Mucosa of stomach (tissue), 1 donor: Measurements from ENCODE around the gene LCE7A.

Experiments
- H3K27me3 ChIP-seq: one replicate; pipeline ENCODE4 v1.7.0; 2013; ENCODE audit warnings: mild to moderate bottlenecking, low read length; ENCODE audit not compliant: control insufficient read depth, insufficient read depth
- H3K36me3 ChIP-seq: one replicate; pipeline ENCODE4 v1.7.0; 2013; ENCODE audit warnings: low read length; ENCODE audit not compliant: control insufficient read depth, insufficient read depth
- H3K4me1 ChIP-seq: one replicate; pipeline ENCODE4 v1.7.0; 2013; ENCODE audit warnings: mild to moderate bottlenecking, low read length; ENCODE audit not compliant: control insufficient read depth, insufficient read depth
- H3K4me3 ChIP-seq: one replicate; pipeline ENCODE4 v1.7.0; 2013; ENCODE audit warnings: low read length
- H3K9ac ChIP-seq: one replicate; pipeline ENCODE4 v1.7.0; 2013; ENCODE audit warnings: mild to moderate bottlenecking, low read length, moderate library complexity
- H3K9me3 ChIP-seq: one replicate; pipeline ENCODE4 v1.7.0; 2013; ENCODE audit warnings: mild to moderate bottlenecking, low read length, moderate library complexity; ENCODE audit not compliant: control insufficient read depth
- donor health status: Pancreatic carcinoma.

Gene LCE7A

GRCh38 chr1:152859696-152860095 is at the start of gene LCE7A:
Gene LCE7A, plus strand, starts transcription at chr1:152859996. Its CDS starts 702 bp downstream, at chr1:152860698.
- Histone ChIP-seq H3K27me3 (no peaks in the 10 kb centered on the region), H3K4me1 (no peaks in the 10 kb centered on the region), H3K4me3 (no peak within 1 kb of the TSS), H3K9ac (no peak within 1 kb of the TSS), H3K9me3 (no peaks in the 10 kb centered on the region), H3K36me3 (no peaks in the 10 kb centered on the region)

GRCh38 chr1:152811050-152811449 is 48.7 kb upstream of the LCE7A start:
- Histone ChIP-seq H3K4me1 (no peaks in the 10 kb centered on the region), H3K36me3 (no peaks in the 10 kb centered on the region), H3K27me3 (no peaks in the 10 kb centered on the region), H3K9me3 (no peaks in the 10 kb centered on the region), H3K9ac (no peak overlapping the region), H3K4me3 (no peak overlapping the region)

GRCh38 chr1:152811671-152812070 is 48.1 kb upstream of the LCE7A start, which contains the start of gene LCE1B:
Gene LCE1B, plus strand, starts transcription at chr1:152811971. Its CDS starts 476 bp downstream, at chr1:152812447.
- Histone ChIP-seq H3K4me3 (no peak within 1 kb of the TSS), H3K4me1 (no peaks in the 10 kb centered on the region), H3K36me3 (no peaks in the 10 kb centered on the region), H3K9ac (no peak within 1 kb of the TSS), H3K27me3 (no peaks in the 10 kb centered on the region), H3K9me3 (no peaks in the 10 kb centered on the region)

GRCh38 chr1:152817309-152817708 is 42.5 kb upstream of the LCE7A start:
- Histone ChIP-seq H3K36me3 (no peaks in the 10 kb centered on the region), H3K27me3 (no peaks in the 10 kb centered on the region)

GRCh38 chr1:152823294-152823693 is 36.5 kb upstream of the LCE7A start:
- no peaks in the 10 kb centered on the region for H3K27me3 ChIP-seq
- no peaks in the 10 kb centered on the region for H3K9me3 ChIP-seq
- no peaks in the 10 kb centered on the region for H3K36me3 ChIP-seq
- no peaks in the 10 kb centered on the region for H3K4me1 ChIP-seq
- no peak overlapping the region for H3K9ac ChIP-seq
- no peak overlapping the region for H3K4me3 ChIP-seq

More at GRCh38 chr1:152817309-152817708, 42.5 kb upstream of the LCE7A start:
- H3K9ac ChIP-seq = no peak overlapping the region
- no peaks in the 10 kb centered on the region for H3K9me3 ChIP-seq
- no peaks in the 10 kb centered on the region for H3K4me1 ChIP-seq
- no peak overlapping the region for H3K4me3 ChIP-seq

- H3K4me1 ChIP-seq = no peaks in the 10 kb centered on the region
- H3K36me3 ChIP-seq = no peaks in the 10 kb centered on the region
- H3K4me3 ChIP-seq = no peak overlapping the region
- no peaks in the 10 kb centered on the region for H3K27me3 ChIP-seq
- no peak overlapping the region for H3K9ac ChIP-seq
- H3K9me3 ChIP-seq = no peaks in the 10 kb centered on the region
Measured at GRCh38 chr1:152824964-152825363, 34.8 kb upstream of the LCE7A start.

- H3K9ac ChIP-seq = no peak within 1 kb of the TSS
- H3K4me1 ChIP-seq = no peaks in the 10 kb centered on the region
- no peak within 1 kb of the TSS for H3K4me3 ChIP-seq
- no peaks in the 10 kb centered on the region for H3K27me3 ChIP-seq
- H3K9me3 ChIP-seq = no peaks in the 10 kb centered on the region
- no peaks in the 10 kb centered on the region for H3K36me3 ChIP-seq
Measured at GRCh38 chr1:152827173-152827572, 32.6 kb upstream of the LCE7A start, which contains the start of gene LCE1A. Gene LCE1A, plus strand, starts transcription at chr1:152827473. Its CDS starts 0 bp downstream, at chr1:152827473.

- Histone ChIP-seq H3K9me3 (no peaks in the 10 kb centered on the region), H3K9ac (no peak overlapping the region), H3K27me3 (no peaks in the 10 kb centered on the region), H3K4me1 (no peaks in the 10 kb centered on the region), H3K4me3 (no peak overlapping the region), H3K36me3 (no peaks in the 10 kb centered on the region)
Measured at GRCh38 chr1:152836870-152837269, 22.9 kb upstream of the LCE7A start.

- no peak within 1 kb of the TSS for H3K9ac ChIP-seq
- H3K27me3 ChIP-seq = no peaks in the 10 kb centered on the region
- no peaks in the 10 kb centered on the region for H3K4me1 ChIP-seq
- H3K4me3 ChIP-seq = no peak within 1 kb of the TSS
- H3K36me3 ChIP-seq = no peaks in the 10 kb centered on the region
- no peaks in the 10 kb centered on the region for H3K9me3 ChIP-seq
Measured at GRCh38 chr1:152842556-152842955, 17.2 kb upstream of the LCE7A start, which contains the start of gene LCE6A. Gene LCE6A, plus strand, starts transcription at chr1:152842856. Its CDS starts 665 bp downstream, at chr1:152843521.

GRCh38 chr1:152855661-152856060 is 4.1 kb upstream of the LCE7A start:
- no peaks in the 10 kb centered on the region for H3K27me3 ChIP-seq
- H3K36me3 ChIP-seq = no peaks in the 10 kb centered on the region
- H3K4me1 ChIP-seq = no peaks in the 10 kb centered on the region
- H3K4me3 ChIP-seq = no peak overlapping the region
- no peaks in the 10 kb centered on the region for H3K9me3 ChIP-seq
- H3K9ac ChIP-seq = no peak overlapping the region

GRCh38 chr1:152858062-152858461 is 1.7 kb upstream of the LCE7A start:
- Histone ChIP-seq H3K9ac (no peak overlapping the region), H3K9me3 (no peaks in the 10 kb centered on the region), H3K4me3 (no peak overlapping the region), H3K27me3 (no peaks in the 10 kb centered on the region), H3K4me1 (no peaks in the 10 kb centered on the region), H3K36me3 (no peaks in the 10 kb centered on the region)

GRCh38 chr1:152860129-152860528 is 333 bp downstream of the LCE7A start:
- no peak overlapping the region for H3K9ac ChIP-seq
- H3K36me3 ChIP-seq = no peaks in the 10 kb centered on the region
- no peaks in the 10 kb centered on the region for H3K4me1 ChIP-seq
- no peaks in the 10 kb centered on the region for H3K27me3 ChIP-seq
- H3K9me3 ChIP-seq = no peaks in the 10 kb centered on the region
- no peak overlapping the region for H3K4me3 ChIP-seq

GRCh38 chr1:152861374-152861773 is 1.6 kb downstream of the LCE7A start:
- H3K9ac ChIP-seq = no peak overlapping the region
- H3K9me3 ChIP-seq = no peaks in the 10 kb centered on the region
- no peaks in the 10 kb centered on the region for H3K27me3 ChIP-seq
- no peak overlapping the region for H3K4me3 ChIP-seq
- H3K4me1 ChIP-seq = no peaks in the 10 kb centered on the region
- no peaks in the 10 kb centered on the region for H3K36me3 ChIP-seq
